Brain microvascular endothelial cell (primary cell): ENCODE measurements around the gene GPR132.

Source experiments
- DNase-seq: peaks from one replicate; pipeline ENCODE4 v3.0.0-alpha.2; 2020
- H3K27ac ChIP-seq: fragments of 250-450 bp; sonication (Bioruptor Pico); 2 replicates; pipeline ENCODE4 v1.5.1; 2020; ENCODE audit warnings: mild to moderate bottlenecking, moderate library complexity
- H3K27me3 ChIP-seq: fragments of 250-450 bp; sonication (Bioruptor Pico); replicated peaks from 2 replicates; pipeline ENCODE4 v1.5.1; 2020; ENCODE audit warnings: mild to moderate bottlenecking
- H3K36me3 ChIP-seq: fragments of 250-450 bp; sonication (Bioruptor Pico); replicated peaks from 2 replicates; pipeline ENCODE4 v1.5.1; 2020; ENCODE audit warnings: mild to moderate bottlenecking
- H3K4me3 ChIP-seq: 2 replicates; pipeline ENCODE4 v1.5.1; 2011; ENCODE audit warnings: low read depth, mild to moderate bottlenecking, control low read depth, low read length, moderate library complexity
- in situ Hi-C: cut with HindIII; loops from 2 replicates; pipeline ENCODE4 v1.10.0; 2017; ENCODE audit warnings: low sequenced_read_pairs, low pct_ligation_motif_present
- TF ChIP-seq, protein P1 (sequence below): IDR thresholded peaks from 2 replicates; pipeline ENCODE4 v1.5.1; 2011; ENCODE audit warnings: low read depth, mild to moderate bottlenecking, moderate library complexity, low read length, control low read depth, inconsistent platforms; ENCODE audit errors: missing control alignments

The GPR132 gene

DNA sequence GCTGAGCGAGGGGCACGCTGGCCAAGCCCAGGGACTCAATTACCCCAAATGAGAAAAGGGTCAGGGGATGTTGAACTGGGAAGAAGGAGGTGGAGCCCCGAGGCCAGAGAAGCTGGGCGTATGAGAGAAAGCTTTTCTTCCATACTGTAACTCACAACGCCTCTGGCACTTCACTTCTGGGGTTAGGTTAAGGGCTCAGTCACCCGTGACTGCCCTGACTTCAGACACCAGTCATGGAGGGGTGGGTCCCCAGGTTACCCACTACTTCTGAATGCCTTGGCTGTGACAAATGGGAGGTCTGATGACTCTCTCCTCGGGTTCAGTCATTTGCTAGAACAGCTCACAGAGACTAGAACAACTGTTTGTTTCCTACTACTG, 5.5 kb upstream of the GPR132 start:
- no peaks in the 10 kb centered on the region for H3K36me3 ChIP-seq
- DNase-seq: no peak
- no peaks in the 10 kb centered on the region for H3K27me3 ChIP-seq
- in situ Hi-C loops: no loop called here
- no peak overlapping the region for H3K4me3 ChIP-seq
- TF ChIP-seq, protein P1, sequence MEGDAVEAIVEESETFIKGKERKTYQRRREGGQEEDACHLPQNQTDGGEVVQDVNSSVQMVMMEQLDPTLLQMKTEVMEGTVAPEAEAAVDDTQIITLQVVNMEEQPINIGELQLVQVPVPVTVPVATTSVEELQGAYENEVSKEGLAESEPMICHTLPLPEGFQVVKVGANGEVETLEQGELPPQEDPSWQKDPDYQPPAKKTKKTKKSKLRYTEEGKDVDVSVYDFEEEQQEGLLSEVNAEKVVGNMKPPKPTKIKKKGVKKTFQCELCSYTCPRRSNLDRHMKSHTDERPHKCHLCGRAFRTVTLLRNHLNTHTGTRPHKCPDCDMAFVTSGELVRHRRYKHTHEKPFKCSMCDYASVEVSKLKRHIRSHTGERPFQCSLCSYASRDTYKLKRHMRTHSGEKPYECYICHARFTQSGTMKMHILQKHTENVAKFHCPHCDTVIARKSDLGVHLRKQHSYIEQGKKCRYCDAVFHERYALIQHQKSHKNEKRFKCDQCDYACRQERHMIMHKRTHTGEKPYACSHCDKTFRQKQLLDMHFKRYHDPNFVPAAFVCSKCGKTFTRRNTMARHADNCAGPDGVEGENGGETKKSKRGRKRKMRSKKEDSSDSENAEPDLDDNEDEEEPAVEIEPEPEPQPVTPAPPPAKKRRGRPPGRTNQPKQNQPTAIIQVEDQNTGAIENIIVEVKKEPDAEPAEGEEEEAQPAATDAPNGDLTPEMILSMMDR: no peak
- no peak overlapping the region for H3K27ac ChIP-seq

DNA sequence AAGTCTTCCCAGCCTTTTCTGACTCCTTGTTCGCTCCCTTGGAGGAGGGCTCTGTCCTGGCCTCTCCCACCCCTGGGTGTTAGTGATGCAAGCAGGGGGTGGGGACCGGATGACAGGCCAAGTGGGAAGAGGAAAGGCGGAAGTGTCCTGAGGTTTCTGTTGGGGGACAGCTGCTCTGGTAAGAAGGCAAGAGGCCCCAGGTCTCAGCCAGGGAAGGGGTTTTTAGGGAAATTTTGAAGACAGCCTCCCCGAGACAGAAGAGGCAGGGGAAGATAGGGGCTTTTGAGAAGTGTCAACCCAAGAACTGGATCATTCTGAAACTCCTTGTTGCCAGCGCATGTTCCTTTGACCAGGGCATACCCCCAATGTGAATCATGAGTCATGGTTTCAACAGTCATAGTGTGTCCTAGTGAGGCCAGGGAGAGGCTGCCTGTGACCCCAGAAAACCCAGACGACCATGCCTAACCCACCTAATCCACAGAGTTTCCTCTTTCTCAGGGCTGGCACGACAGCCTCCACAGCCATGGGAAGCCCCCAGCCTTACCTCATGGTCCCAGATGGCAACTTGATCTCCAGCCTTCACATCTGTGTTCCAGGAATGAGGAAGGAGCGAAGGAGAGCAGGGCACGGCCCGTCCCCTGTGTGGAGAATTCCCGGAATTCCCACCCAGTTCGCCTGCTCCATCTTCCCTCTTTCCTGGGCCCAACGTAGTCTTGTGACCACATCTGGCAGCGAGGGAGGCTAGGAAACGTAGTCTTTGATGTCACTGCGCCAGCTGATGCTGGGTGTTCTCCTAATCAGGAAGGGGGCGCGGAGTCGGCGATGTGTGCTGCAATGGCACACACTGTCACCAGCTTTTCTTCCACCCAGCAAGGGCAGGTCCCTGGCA, 4.9 kb upstream of the GPR132 start:
- no peak for DNase-seq
- Histone ChIP-seq H3K4me3 (no peak overlapping the region), H3K27me3 (no peaks in the 10 kb centered on the region)

DNA sequence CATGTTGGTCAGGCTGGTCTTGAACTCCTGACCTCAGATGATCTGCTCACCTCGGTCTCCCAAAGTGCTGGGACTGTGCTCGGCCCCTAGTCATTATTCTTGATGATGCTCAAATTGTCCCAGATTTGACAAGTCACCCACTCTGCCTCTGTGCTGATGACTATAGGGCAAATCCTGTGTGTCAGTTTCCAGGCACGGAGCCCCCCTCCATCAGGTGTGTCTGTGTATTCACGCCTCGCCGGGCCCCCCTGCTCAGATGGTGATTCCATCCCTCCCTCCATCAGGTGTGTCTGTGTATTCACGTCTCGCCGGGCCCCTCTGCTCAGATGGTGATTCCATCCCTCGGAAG, 4.3 kb upstream of the GPR132 start:
- no peak for DNase-seq
- H3K27ac ChIP-seq: no peak overlapping the region
- TF ChIP-seq, protein P1: no peak
- no peaks in the 10 kb centered on the region for H3K36me3 ChIP-seq
- in situ Hi-C loops: no loop called here
- H3K27me3 ChIP-seq: no peaks in the 10 kb centered on the region
- H3K4me3 ChIP-seq: no peak overlapping the region

More for the DNA sequence above, 4.9 kb upstream of the GPR132 start:
- in situ Hi-C loops: no loop called here
- Histone ChIP-seq H3K36me3 (no peaks in the 10 kb centered on the region), H3K27ac (no peak overlapping the region)
- TF ChIP-seq, protein P1: no peak

DNA sequence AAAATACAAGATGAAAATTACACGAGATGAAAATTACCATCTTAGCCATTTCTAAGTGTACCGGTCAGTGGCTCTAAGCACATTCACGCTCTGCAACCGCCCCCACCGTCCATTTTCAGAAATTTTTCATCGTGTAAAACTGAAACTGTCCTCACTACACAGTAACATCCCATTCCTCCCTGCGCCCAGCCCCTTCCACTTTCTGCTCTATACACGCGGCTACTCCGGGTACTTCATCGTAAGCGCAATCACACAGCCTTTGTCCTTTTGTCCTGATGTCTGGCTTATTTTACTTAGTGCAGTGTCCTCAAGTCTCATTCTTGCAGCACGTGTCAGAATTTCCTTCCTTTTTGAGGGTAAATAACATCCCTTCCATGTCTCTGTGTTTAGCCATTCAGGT, 3.6 kb upstream of the GPR132 start:
- DNase-seq: no peak
- Histone ChIP-seq H3K27me3 (no peaks in the 10 kb centered on the region), H3K27ac (no peak overlapping the region), H3K4me3 (no peak overlapping the region), H3K36me3 (no peaks in the 10 kb centered on the region)
- TF ChIP-seq, protein P1: no peak
- in situ Hi-C loops: no loop called here

DNA sequence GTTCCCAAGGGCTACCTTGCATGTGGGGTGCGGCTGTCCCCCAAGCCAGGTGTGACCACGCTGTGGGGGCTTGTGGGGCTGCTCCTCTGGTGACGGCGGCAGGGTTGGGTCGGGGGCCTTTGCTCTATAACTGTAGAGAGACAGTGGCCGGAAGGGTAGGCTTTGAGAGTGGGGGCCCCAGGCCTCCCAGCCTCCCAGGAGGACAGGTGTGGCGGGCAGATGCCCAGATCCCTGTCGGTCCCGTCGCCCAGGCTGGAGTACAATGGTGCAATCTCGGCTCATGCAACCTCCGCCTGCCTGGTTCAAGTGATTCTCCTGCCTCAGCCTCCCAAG, 2.7 kb upstream of the GPR132 start:
- in situ Hi-C loops: no loop called here
- no peak overlapping the region for H3K4me3 ChIP-seq
- H3K27ac ChIP-seq: no peak overlapping the region
- H3K27me3 ChIP-seq: no peaks in the 10 kb centered on the region
- H3K36me3 ChIP-seq: no peaks in the 10 kb centered on the region
- TF ChIP-seq, protein P1: no peak
- no peak for DNase-seq
